GM21381 (cell line): Measurements from ENCODE around the gene LRRC14B.
"Not testable (repeated sequence)": the region's sequence is repeated elsewhere in the genome, so short reads cannot be mapped to it uniquely, and the experiment has no call there.

Experiments used
- ATAC-seq: cut with Tn5 transposase; IDR thresholded peaks from one replicate; pipeline ENCODE4 v1.9.1; 2021; ENCODE audit warnings: mild to moderate bottlenecking, moderate library complexity; ENCODE audit not compliant: unreplicated experiment

The LRRC14B gene

GRCh38 chr5:190366-191035 is 794 bp upstream of the LRRC14B start:
- ATAC-seq, result peak; percentile 48

- no peak for ATAC-seq
Observed at GRCh38 chr5:191949-192690, 825 bp downstream of the LRRC14B start.

DNA sequence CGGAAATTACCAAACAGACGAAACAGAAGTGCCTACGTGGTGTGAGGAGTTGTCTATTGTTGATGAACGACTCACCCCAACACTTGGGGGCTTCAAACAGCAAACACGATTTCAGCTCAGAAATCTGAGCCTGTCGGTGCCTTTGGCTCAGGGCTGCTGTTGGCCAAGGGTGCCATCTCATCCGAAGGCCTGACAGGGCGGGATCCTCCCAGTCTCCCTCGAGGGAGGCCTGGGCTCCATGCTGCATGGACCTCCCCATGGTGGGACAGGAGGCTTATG is 1.3 kb downstream of the LRRC14B start:
- no peak for ATAC-seq

- no peak for ATAC-seq
Observed at GRCh38 chr5:192970-193831, 1.9 kb downstream of the LRRC14B start.

- no peak for ATAC-seq
Observed at GRCh38 chr5:194102-194501, 2.8 kb downstream of the LRRC14B start.

DNA sequence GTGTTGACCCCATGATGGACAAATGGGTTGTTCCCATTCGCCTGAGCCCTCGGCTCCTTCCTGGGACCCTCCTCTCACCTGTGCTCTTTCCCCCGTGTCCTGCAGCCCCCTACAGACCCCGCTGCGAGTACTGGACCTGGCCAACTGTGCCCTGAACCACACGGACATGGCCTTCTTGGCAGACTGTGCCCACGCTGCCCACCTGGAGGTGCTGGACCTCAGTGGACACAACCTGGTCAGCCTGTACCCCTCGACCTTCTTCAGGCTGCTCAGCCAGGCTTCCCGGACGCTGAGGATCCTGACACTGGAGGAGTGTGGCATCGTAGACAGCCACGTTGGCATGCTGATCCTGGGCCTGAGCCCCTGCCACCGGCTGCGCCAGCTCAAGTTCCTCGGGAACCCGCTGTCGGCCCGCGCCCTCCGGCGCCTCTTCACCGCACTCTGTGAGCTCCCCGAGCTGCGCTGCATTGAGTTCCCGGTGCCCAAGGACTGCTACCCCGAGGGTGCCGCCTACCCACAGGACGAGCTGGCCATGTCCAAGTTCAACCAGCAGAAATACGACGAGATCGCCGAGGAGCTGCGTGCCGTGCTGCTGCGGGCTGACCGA is 3.4 kb downstream of the LRRC14B start:
- no peak for ATAC-seq

- no peak for ATAC-seq
Observed at GRCh38 chr5:195401-196160, 4.3 kb downstream of the LRRC14B start.

- ATAC-seq, result no peak
Observed at GRCh38 chr5:196350-196749, 5.1 kb downstream of the LRRC14B start.

GRCh38 chr5:197031-197430 is 5.7 kb downstream of the LRRC14B start:
- not testable (repeated sequence) for ATAC-seq

DNA sequence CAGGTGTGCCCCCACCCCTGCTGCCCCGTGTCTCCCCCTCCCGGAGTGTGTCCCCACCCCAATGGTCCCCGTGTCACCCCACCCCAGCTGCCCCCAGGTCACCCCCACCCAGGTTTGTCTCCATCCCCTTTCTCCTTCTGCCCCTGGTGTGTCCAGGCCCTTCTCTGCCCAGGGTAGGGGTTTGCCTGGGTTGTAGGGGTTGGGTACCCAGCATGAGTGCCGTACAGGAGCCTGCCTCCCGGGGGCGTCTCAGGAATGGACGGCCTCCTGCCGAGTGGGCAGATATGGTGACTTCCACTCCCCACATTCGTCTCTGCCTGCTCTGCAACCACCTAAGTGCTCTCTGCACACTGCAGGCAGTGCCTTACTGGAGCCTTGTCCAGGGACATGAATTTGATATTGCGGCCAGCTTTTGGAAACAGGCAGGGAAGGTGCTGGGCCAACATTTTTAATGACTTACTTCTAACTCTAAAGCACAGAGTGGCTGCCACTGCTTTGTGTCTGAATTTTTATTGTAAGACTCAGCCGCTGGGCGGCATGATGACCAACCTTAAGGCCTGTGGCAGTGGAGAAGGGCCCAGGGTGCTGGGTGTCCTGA is 6.7 kb downstream of the LRRC14B start:
- no peak for ATAC-seq

GRCh38 chr5:198516-199196 is 7.4 kb downstream of the LRRC14B start:
- ATAC-seq, result no peak

DNA sequence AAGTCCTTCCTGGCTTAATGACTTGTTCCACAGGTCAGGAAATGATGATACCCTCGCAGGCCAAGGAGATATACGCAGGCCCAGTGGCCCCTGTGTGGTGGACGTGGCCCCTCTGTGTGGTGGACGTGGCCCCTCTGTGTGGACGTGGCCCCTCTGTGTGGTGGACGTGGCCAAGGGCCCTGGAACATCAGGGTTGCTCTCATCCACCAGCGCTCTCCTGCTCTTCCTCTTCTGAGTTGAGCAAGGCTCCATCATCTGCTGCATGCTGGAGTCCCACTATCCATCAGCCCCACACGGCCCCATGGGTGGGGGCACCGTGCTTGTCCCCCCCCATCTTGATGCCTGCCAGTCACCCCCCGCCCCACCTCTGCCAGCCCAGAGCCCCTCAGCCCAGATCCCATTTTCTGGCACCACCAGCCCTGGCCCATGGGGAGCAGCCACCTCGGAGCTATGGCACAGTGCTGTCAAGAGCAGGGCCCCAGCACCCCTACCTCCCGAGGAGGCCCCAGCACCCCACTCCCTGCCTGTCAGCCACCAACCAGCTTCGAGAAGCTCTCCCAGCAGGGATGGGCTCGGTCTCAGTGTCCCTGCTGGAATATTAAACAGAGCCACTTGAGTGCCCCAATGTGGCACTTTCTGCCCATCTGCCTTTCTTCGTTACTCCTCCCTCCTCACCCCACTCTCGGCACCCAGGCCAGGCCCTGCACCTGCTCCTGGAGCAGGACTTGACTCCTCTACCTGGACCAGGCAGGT is 8.1 kb downstream of the LRRC14B start:
- ATAC-seq, result no peak

DNA sequence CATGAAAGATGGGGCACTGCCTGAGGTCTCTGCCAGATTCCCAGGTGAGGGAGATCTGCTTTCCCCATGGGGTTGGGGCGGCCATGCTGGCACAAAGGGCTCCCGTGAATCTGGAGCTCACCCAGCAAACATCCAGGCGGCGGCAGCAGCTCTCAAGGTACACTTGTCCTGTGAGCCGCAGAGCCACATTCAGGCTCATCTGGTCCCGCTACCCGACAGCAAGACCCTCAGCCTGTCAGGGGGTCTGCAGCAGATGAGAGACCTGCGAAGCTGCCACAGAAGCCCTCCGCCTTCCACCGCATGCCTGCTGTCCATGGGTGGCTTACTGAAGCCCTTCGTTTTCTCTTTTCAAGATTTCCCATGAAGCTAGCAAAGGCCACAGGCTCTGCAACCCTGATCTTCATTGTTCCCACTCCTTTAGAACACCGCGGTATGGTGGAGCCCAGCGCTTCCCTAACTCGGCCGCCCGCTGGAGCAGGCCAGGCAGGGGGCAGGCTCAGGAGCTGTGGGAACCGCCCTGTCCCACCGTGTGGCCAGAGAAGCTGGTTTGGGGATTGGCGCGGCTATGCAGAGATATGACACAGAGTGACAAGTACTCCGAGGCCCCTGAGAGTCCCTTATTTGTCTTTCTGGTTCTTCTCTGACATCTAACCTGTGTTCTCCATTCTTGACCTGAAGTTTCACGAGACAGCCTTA is 8.8 kb downstream of the LRRC14B start:
- no peak for ATAC-seq

GRCh38 chr5:200985-201384 is 9.7 kb downstream of the LRRC14B start:
- ATAC-seq, result no peak

DNA sequence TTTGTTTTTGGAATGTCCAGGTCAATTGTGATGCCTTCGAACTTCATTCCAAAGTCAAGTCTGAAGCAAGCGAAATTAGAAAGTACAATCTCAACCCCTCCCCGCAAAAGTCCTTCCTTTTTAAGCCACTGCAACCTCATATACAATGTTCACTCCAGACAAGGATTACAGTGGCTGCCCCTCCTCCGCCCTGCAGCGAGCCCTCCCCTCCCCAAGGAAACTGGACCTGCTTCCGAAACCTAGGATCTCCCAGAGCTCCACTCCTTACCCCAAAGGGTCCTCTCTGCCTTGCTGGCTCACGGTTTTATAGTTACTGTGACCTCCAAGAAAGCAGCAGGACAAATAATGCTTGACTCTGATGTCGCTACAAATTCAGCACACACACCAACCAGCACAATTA is 10.4 kb downstream of the LRRC14B start:
- no peak for ATAC-seq

- no peak for ATAC-seq
Observed at GRCh38 chr5:203246-203930, 12.1 kb downstream of the LRRC14B start.

GRCh38 chr5:204001-204400 is 12.7 kb downstream of the LRRC14B start:
- no peak for ATAC-seq

DNA sequence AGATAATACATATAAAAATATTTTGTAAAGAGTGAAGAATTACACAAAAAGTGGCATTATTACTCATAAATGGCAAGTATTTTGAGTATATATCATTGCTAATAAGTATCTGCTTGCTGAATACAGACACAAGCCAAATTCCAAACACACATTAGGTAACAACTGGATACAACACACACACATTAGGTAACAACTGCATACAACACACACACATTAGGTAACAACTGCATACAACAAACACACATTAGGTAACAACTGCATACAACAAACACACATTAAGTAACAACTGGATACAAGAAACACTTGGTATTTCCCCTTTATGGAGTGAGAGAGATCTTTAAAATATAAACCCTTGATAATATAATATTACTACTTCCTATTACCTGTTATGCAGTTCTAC is 13.2 kb downstream of the LRRC14B start:
- ATAC-seq, result no peak
